Measurements from ENCODE around the gene SUN3.
A peak's percentile ranks its signal among the peaks of the same experiment; 100 is the strongest.

GRCh38 chr7:47950714-47951113, 78.2 kb downstream of the SUN3 start:
- TF ChIP-seq POLR2A (IDR thresholded peaks at IDR 0.05) (no peak), POLR2AphosphoS5 (IDR thresholded peaks at IDR 0.05; ENCODE audit: insufficient read depth in 1 of 2, low read depth in 1 of 2) (peak; percentile 45 to 62)
- TF ChIP-seq, protein P1, sequence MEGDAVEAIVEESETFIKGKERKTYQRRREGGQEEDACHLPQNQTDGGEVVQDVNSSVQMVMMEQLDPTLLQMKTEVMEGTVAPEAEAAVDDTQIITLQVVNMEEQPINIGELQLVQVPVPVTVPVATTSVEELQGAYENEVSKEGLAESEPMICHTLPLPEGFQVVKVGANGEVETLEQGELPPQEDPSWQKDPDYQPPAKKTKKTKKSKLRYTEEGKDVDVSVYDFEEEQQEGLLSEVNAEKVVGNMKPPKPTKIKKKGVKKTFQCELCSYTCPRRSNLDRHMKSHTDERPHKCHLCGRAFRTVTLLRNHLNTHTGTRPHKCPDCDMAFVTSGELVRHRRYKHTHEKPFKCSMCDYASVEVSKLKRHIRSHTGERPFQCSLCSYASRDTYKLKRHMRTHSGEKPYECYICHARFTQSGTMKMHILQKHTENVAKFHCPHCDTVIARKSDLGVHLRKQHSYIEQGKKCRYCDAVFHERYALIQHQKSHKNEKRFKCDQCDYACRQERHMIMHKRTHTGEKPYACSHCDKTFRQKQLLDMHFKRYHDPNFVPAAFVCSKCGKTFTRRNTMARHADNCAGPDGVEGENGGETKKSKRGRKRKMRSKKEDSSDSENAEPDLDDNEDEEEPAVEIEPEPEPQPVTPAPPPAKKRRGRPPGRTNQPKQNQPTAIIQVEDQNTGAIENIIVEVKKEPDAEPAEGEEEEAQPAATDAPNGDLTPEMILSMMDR (IDR thresholded peaks at IDR 0.05) = no peak

Data from vagina (tissue), 2 donors.